Kidney epithelial cell (primary cell): Measurements from ENCODE around the gene GRIN3B. TPM values are rescaled to one million over a fixed set of nuclear protein-coding genes. Genes with fewer than 3 reads are reported as not detected.

Source experiments
- DNase-seq: peaks from one replicate; pipeline ENCODE4 v3.0.0-alpha.2; 2010; ENCODE audit warnings: low read depth
- H3K27me3 ChIP-seq: 2 replicates; pipeline ENCODE4 v1.6.0; 2011; ENCODE audit warnings: low read length; ENCODE audit not compliant: control insufficient read depth, insufficient read depth
- H3K36me3 ChIP-seq: 2 replicates; pipeline ENCODE4 v1.5.1; 2011; ENCODE audit warnings: low read length; ENCODE audit not compliant: control insufficient read depth, insufficient read depth
- H3K4me3 ChIP-seq: 2 replicates; pipeline ENCODE4 v1.5.1; 2011; ENCODE audit warnings: low read depth, mild to moderate bottlenecking, control low read depth, low read length
- CTCF ChIP-seq: IDR thresholded peaks from 2 replicates; pipeline ENCODE4 v1.5.1; 2011; ENCODE audit warnings: mild to moderate bottlenecking, moderate library complexity, low read length, control low read depth, inconsistent platforms; ENCODE audit not compliant: insufficient read depth, poor library complexity, severe bottlenecking
- total RNA-seq: library from RNA; depleted of rRNA; stranded (reverse); fragments of >200 nt; gene quantifications from 2 replicates; pipeline ENCODE4 v1.2.3, GENCODE V29; 2015

The GRIN3B gene
- total RNA-seq, 1 donor from 2014 or later, result 0.08 TPM

- no peak overlapping the region for H3K4me3 ChIP-seq
- H3K27me3 ChIP-seq, result no peaks in the 10 kb centered on the region
- H3K36me3 ChIP-seq, result no peaks in the 10 kb centered on the region
- no peak for TF ChIP-seq CTCF
- DNase-seq, result no peak
These were observed 46.8 kb downstream of the GRIN3B start for GRCh38 chr19:1046836-1047695.

DNA sequence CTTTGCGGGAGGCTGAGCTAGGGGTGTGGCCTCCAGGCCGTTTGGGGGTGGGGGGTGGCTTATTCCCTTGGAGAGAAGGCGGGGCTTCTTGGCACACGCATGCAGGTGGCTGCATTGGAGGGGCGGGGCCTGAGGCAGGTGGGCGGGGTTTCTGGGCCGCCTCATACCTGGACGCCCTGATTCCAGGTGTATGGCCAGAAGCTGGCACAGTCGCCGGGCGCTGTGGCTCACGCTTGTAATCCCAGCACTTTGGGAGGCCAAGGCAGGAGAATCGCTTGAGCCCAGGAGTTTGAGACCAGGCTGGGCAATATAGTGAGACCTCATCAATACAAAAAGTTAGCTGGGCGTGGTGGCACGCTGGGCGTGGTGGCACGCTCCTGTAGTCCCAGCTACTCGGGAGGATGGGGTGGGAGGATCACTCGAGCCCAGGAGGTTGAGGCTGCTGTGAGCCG, 47.5 kb downstream of the GRIN3B start:
- H3K36me3 ChIP-seq, result no peaks in the 10 kb centered on the region

DNA sequence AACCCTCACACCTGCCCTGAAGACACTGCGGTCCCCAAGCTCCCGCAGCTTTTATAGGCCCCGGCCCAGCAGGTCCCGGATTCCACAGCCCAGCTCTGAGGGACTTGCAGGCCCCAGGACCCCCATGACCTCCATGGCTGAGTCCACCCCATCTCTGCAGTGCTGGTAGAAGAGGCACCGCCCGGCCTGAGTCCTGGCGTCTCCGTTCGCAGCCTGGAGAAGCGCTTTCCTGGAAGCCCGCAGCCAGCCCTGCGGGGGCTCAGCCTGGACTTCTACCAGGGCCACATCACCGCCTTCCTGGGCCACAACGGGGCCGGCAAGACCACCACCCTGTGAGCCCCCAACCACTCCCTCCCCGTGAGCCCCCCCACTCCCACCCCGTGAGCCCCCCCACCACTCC, 48.9 kb downstream of the GRIN3B start:
- H3K27me3 ChIP-seq, result no peaks in the 10 kb centered on the region
- no peaks in the 10 kb centered on the region for H3K36me3 ChIP-seq
- TF ChIP-seq CTCF, result no peak
- DNase-seq, result no peak
- H3K4me3 ChIP-seq, result no peak overlapping the region

More for the DNA sequence above, 47.5 kb downstream of the GRIN3B start:
- H3K27me3 ChIP-seq, result no peaks in the 10 kb centered on the region
- no peak for DNase-seq
- TF ChIP-seq CTCF, result no peak
- no peak overlapping the region for H3K4me3 ChIP-seq

DNA sequence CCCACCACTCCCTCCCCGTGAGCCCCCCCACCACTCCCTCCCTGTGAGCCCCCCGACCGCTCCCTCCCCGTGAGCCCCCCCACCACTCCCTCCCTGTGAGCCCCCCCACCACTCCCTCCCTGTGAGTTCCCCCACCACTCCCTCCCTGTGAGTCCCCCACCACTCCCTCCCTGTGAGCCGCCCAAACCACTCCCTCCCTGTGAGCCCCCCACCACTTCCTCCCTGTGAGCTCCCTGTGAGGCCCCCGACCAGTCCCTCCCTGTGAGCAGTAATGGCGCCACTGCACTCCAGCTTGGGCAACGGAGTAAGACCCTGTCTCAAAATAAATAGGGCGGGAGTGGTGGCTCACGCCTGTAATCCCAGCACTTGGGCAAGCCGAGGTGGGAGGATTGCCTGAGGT, 49.6 kb downstream of the GRIN3B start:
- DNase-seq, result no peak
- Histone ChIP-seq H3K4me3 (no peak overlapping the region), H3K36me3 (peaks cover under 1% of the 10 kb centered on the region), H3K27me3 (no peaks in the 10 kb centered on the region)
- no peak for TF ChIP-seq CTCF

- Histone ChIP-seq H3K36me3 (peaks cover 1% of the 10 kb centered on the region), H3K27me3 (no peaks in the 10 kb centered on the region), H3K4me3 (no peak overlapping the region)
- no peak for TF ChIP-seq CTCF
- no peak for DNase-seq
These were observed 51.0 kb downstream of the GRIN3B start for GRCh38 chr19:1050989-1051788.
